ENCODE measurements around the gene IMMP2L. TPM values are rescaled to one million over a fixed set of nuclear protein-coding genes. Genes with fewer than 3 reads are reported as not detected.

The IMMP2L gene
- total and polyA plus RNA-seq, 2 donors (not counting 3 experiments of a cell fraction or from before 2014, with no cell fraction given) = 9.9 to 11.8 TPM

DNA sequence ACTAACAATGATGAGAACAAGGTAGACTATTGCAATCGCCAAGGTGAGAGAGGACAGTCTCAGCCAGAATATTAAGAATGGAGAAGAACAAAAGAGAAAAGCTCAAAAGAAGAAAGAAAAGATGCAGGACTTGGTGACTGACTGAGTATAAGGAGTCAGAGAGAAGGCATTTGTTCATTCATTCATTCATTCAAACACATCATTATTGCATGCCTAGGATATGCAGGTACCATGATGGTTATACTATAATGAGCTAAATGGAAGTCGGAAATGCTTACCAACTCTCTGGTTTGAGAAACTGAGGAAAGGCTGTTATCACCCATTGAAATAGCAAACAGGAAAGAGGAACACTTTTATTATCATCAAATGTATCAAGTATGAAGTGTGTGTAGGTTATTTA is 180.7 kb downstream of the IMMP2L start:
- Histone ChIP-seq H2AFZ (ENCODE audit: low read depth, low read length) (no peak overlapping the region), H3K9me1 (replicated peaks; ENCODE audit: control insufficient read depth, extremely low read depth, insufficient read depth, low read length) (no peaks in the 10 kb centered on the region), H3K27ac (ENCODE audit: insufficient read depth, low read depth, low read length) (no peak overlapping the region), H3K9ac (replicated peaks; ENCODE audit: extremely low read depth, insufficient read depth, low read length) (no peak overlapping the region), H3K27me3 (ENCODE audit: control insufficient read depth in 2 of 2, insufficient read depth in 2 of 2, low read length in 2 of 2) (no peaks in the 10 kb centered on the region), H3K79me2 (ENCODE audit: control insufficient read depth, insufficient read depth, low read length) (no peaks in the 10 kb centered on the region), H3K4me1 (ENCODE audit: control insufficient read depth, extremely low read depth, insufficient read depth, low read length) (no peaks in the 10 kb centered on the region), H3K36me3 (ENCODE audit: control insufficient read depth in 2 of 2, extremely low read depth in 1 of 2, insufficient read depth in 2 of 2, low read length in 2 of 2) (no peaks in the 10 kb centered on the region), H3K9me3 (replicated peaks; ENCODE audit: control insufficient read depth, insufficient read depth, low read length) (no peaks in the 10 kb centered on the region), H3K4me3 (replicated peaks in 1 of 3; ENCODE audit: insufficient read depth in 1 of 3, low read depth in 1 of 3, low read length in 3 of 3) (no peak overlapping the region), H3K4me2 (ENCODE audit: insufficient read depth, low read length) (no peak overlapping the region), H4K20me1 (replicated peaks; ENCODE audit: control insufficient read depth, extremely low read depth, insufficient read depth, low read length) (no peaks in the 10 kb centered on the region)
- no TSS peak for BruUV-seq (replicated peaks)
- dilution Hi-C loops (cut with MboI; ENCODE audit: extremely low pct_ligation_motif_present, low sequenced_read_pairs) (no loop called here), intact Hi-C loops (cut with micrococcal nuclease) (no loop called here)
- TF ChIP-seq, protein P1, sequence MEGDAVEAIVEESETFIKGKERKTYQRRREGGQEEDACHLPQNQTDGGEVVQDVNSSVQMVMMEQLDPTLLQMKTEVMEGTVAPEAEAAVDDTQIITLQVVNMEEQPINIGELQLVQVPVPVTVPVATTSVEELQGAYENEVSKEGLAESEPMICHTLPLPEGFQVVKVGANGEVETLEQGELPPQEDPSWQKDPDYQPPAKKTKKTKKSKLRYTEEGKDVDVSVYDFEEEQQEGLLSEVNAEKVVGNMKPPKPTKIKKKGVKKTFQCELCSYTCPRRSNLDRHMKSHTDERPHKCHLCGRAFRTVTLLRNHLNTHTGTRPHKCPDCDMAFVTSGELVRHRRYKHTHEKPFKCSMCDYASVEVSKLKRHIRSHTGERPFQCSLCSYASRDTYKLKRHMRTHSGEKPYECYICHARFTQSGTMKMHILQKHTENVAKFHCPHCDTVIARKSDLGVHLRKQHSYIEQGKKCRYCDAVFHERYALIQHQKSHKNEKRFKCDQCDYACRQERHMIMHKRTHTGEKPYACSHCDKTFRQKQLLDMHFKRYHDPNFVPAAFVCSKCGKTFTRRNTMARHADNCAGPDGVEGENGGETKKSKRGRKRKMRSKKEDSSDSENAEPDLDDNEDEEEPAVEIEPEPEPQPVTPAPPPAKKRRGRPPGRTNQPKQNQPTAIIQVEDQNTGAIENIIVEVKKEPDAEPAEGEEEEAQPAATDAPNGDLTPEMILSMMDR (IDR thresholded peaks at IDR 0.05; ENCODE audit: extremely low read depth in 1 of 2, insufficient read depth in 1 of 2, low read depth in 1 of 2, low read length in 2 of 2) = no peak
- no peak for TF ChIP-seq POLR2A (IDR thresholded peaks at IDR 0.05; ENCODE audit: low read depth, low read length)
- no peak for TF ChIP-seq POLR2AphosphoS5 (IDR thresholded peaks at IDR 0.05; ENCODE audit: insufficient read depth, low read depth, low read length)
- TF ChIP-seq MYC (IDR thresholded peaks at IDR 0.05; ENCODE audit: low read depth, low read length) = no peak
- TF ChIP-seq GATA2 (IDR thresholded peaks at IDR 0.05; ENCODE audit: insufficient read depth, insufficient read length, low read depth, low read length) = no peak
- TF ChIP-seq, protein P2, sequence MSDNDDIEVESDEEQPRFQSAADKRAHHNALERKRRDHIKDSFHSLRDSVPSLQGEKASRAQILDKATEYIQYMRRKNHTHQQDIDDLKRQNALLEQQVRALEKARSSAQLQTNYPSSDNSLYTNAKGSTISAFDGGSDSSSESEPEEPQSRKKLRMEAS (IDR thresholded peaks at IDR 0.05; ENCODE audit: insufficient read depth, insufficient read length) = no peak
- TF ChIP-seq EZH2 (IDR thresholded peaks at IDR 0.05; ENCODE audit: borderline replicate concordance, low read depth, low read length, severe bottlenecking) = no peak
- TF ChIP-seq JUN (IDR thresholded peaks at IDR 0.05; ENCODE audit: borderline replicate concordance, insufficient read depth, insufficient read length, low read depth) = no peak
- TF ChIP-seq FOS (IDR thresholded peaks at IDR 0.05; ENCODE audit: borderline replicate concordance, insufficient read depth, low read length) = no peak
- ChIA-PET CTCF (interaction anchor here (2.8 kb wide), 1 partner anchor 11 kb away, joined by 8 read pairs; no protein-coding TSS in a partner anchor), POLR2A (no interaction called here)
- FAIRE-seq (no peak), DNase-seq (ENCODE audit: low read depth, low spot score) (no peak)
